RCC 7860 (cell line): ENCODE measurements around the gene TRIM2.

ENCODE experiments used
- DNase-seq: peaks from one replicate; pipeline ENCODE4 v3.0.0-alpha.2; 2015; ENCODE audit warnings: low spot score
- FAIRE-seq: peaks from 2 replicates; lab custom pipeline; 2012; peaks lifted over from hg19 to GRCh38; lab: Jason Lieb, UNC

TRIM2 gene

DNA sequence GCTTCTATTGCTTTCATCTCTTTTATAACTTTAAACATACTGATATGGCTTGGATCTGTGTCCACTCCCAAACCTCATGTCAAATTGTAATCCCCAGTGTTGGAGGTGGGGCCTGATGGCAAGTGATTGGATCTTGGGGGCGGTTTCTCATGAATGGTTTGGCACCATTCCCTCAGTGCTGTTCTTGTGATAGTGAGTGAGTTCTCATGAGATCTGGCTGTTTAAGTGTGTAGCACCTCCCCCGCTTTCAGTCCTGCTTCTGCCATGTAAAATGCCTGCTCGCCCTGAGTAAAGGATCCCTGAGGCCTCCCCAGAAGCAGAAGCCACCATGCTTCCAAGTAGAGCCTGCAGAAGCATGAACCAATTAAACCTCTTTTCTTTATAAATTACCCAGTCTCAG, 157.9 kb downstream of the TRIM2 start:
- DNase-seq (no peak), FAIRE-seq (no peak)

DNA sequence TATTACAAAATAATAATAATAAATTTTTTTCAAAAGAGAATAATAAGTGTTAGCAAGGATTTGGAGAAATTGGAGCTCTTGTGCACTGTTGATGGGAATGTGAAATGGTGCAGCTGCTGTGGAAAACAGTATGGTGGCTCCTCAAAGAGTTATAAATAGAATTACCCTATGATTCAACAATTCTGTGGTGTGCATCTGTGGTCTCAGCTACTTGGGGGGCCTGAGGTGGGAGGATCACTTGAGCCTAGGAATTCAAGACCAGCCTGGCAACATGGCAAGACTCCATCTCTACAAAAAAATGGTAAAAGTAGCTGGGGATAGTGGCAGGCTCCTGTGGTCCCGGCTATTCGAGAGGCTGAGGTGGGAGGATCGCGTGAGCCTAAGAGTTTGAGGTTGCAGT, 159.8 kb downstream of the TRIM2 start:
- FAIRE-seq (no peak), DNase-seq (no peak)

DNA sequence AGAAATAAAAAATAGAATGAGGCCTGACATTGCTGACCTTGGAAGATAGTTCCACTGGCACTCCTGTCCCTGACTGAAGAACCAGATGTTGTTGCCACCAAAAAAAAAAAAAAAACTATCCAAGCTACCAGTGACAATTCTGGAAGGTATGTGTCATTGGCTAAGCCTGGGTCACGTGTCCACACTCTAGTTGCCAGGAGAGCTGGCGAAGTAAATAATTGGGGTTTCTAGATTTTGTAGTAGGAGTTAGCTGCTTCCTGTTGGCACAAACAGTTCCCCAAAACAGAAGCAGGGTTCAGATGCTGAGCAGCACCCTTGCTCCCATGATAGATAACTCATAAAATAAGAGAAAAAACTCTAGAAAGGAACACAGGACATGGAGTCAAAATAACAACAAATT, 160.8 kb downstream of the TRIM2 start:
- FAIRE-seq (no peak), DNase-seq (no peak)

DNA sequence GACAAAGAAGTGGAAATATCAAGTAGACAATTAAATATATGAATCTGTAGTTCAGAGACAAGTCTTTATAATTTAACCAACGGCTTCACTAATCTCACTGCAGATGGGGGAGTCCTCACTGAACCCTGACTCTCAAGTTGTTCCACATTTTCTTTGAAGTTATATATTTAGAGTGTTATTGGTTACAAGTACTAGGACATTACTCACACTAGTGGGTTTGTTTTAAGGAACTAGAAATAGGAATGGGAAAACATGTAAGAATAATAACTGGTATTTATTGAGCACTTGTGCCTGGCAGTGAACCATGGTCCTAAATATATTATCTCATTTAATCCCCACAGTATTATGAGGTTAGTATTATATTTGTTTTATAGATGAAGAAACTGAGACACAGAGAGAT, 162.2 kb downstream of the TRIM2 start:
- DNase-seq, result no peak
- FAIRE-seq, result no peak

DNA sequence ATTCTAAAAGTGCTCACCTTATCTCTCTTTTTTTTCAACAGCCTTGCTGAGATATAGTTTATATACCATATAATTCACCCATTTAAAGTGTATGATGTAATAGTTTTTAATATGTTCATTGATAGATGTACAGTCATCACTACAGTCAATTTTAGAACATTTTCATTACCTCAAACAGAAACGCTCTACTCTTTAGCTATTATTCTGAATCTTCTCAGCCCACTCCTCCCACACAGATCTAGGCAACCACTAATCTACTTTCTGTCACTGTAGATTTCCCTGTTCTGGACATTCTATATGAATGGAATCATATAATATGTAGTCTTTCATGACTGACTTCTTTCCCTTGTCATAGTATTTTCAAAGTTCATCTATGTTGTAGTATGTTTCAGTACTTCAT, 162.8 kb downstream of the TRIM2 start:
- no peak for DNase-seq
- FAIRE-seq, result no peak

DNA sequence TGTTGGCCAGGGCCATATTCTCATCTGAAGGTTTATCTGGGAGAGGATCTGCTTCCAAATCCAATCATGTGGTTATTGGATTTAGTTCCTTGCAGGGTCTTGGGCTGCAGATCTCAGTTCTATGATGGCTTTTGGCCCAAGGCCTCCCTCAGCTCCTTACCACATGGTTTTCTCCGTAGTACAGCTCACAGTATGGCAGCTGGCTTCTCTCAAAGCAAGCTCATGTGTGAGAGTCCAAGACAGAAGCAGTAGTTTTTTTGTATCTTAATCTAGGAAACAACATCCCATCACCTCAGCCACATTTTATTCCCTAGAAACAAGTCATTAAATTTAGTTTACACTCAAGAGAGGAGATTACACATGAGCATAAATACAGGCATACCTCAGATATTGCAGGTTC, 164.8 kb downstream of the TRIM2 start:
- FAIRE-seq, result no peak

DNA sequence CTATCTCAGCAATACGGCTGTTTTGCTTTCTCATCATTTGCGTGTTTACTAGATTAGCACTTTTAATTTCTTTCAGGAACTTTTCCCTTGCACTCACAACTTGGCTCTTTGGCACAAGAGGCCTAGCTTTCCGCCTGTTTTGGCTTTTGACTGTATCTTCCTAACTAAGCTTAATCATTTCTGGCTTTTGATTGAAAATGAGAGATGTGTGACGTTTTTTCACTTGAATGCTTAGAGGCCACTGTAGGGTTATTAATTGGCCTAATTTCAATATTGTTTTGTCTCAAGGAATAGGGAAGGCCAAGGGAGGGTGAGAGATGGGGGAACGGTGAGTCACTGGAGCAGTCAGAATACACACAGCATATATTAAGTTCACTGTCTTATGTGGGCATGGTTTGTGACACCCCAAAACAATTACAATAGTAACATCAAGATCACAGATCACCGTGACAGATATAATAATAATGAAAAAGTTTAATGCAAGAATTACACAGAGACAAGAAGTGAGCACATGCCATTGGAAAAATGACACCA, 167.5 kb downstream of the TRIM2 start:
- FAIRE-seq, result no peak
- no peak for DNase-seq

More for the DNA sequence above, 164.8 kb downstream of the TRIM2 start:
- DNase-seq, result no peak

DNA sequence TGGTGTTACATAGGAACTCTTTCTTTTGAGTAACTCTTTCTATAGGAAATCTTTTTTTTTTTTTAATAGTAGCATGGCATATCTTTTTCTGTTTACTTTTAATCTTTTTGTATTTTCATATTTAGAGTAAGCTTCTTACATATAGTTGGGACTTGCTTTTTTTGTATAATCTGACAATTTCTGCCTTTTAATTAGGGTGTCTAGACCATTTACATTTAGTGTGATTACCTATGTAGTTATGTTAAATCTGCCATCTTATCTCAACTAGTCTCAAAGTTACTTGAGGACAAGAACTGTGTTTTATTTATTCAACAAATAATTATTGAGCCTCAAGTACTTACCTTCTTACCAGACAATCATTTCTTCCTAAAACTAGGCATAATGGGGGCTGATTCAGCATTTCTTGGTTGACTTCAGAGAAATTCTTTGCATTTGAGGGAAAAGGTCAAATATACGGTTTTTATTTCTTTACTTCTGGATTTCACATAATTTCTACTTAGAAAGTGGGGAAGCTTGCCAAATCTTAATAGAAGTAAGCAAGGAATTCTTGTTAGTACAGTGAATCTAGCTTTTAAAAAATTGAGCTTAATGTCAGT, 168.8 kb downstream of the TRIM2 start:
- DNase-seq (no peak), FAIRE-seq (no peak)

DNA sequence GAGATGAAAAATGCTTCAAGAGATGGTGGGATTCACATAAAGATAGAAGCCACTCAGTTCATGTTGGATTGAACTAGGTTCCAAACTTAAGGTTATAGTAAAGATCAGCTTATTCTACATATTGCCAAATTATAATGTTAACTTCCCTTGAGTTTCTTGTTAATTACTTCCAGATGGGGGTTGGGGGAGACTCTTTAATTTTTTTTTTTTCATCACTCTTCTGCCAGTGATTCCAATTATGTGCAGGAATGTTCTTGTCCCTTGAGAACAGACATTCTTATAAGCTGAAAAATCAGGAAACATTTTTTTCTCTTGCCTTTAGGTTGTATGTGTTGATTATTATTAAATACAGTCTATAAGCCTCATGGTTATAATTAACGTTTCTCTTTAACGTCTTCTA, 170.2 kb downstream of the TRIM2 start:
- DNase-seq (no peak), FAIRE-seq (no peak)

DNA sequence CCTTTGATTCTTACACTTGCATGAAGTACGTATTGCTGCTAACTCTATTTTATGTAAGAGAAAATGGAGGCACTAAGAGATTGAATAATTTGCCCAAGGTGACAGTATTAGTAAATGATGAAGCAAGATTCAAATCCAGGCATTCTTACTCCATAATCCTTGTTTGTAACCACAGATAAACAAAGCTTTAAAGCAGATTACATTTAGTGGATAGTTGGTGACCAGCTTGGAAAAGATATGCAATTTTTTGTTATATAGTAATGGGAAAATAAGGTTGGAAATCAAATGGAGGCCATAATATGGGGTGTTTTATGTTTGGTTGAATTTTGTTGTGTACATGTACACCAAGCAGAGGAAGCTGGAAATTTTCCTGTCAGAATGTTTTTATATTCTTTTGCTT, 171.1 kb downstream of the TRIM2 start:
- no peak for DNase-seq
- FAIRE-seq, result no peak

DNA sequence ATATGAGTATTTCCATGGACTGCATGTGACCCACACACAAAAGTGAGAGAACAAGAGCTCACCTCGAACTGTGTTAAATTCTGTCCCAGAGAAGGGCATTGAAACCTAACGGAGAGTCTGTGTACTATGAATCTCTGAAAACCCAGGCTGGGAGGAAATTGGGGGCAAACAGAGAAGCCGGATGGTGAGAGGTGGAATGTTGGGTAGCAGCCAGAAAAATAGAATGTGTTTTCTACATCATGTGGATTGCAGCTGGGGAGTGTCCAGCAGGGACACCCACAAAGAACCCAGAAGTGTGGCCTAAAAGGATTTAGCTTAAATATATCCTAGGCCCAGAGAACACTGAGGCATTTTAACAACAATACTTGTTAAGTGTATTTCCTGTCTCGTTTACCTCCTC, 178.9 kb downstream of the TRIM2 start:
- DNase-seq, result no peak
- no peak for FAIRE-seq

DNA sequence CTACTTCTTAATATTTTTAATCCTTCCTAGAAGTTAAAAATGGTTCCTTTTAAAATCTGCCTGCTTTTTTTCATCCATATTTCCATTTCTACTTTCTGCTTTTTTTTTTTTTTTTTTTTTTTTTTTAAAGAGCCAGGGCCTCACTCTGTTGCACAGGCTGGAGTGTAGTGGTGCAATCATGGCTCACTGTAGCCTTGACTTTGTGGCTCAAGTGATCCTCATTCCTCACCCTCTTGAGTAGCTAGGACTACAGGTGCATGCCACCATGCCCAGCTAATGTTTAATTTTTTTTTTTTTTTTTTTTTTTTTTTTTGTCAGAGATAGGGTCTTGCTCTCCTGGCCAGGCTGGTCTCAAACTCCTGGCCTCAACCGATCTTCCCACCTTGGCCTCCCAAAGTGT, 179.9 kb downstream of the TRIM2 start:
- FAIRE-seq (no peak), DNase-seq (no peak)

DNA sequence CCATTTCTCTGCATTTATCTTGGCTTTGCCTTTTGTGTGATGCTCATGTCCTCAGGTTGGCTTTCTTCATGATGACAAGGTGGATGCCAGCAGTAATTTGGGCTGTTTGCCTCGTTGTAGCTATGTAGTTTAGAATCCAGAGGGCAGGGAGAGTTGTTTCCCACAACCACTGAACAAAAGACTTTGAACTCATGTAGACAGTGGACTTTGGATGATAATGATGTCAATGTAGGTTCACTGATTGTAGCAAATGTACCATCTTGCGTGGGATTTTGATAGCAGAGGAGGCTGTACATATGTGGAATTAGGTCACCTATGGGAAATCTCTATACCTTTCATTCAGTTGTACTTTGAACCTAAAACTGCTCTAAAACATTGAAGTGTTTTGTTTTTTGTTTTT, 181.5 kb downstream of the TRIM2 start:
- DNase-seq, result no peak
- no peak for FAIRE-seq

DNA sequence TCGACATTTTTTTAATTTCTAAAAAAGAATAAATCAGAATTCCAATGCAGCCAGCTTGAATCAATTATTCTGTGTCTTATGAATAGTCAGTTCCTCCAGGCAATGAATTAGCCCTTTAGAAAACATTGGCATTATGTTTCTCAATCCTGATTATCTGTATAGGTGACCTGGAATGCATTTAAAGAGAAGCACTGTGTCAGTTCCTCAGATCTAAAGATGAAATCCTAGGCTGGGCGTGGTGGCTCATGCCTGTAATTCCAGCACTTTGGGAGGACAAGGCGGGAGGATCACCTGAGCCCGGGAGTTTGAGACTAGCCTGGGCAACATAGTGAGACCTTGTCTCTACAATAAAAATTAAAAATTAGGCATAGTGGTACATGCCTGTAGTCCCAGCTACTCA, 183.7 kb downstream of the TRIM2 start:
- DNase-seq (no peak), FAIRE-seq (no peak)
